Trophoblast cell (in vitro differentiated cells and primary cell): Measurements from ENCODE around the gene BCL2L11.

Experiments
- DNase-seq, 2 donors: peaks; one replicate each; pipeline ENCODE4 v3.0.0-alpha.2; 2016
- H2AFZ ChIP-seq: 2 replicates; pipeline ENCODE4 v1.6.1; 2013; ENCODE audit warnings: low read length, moderate library complexity, mild to moderate bottlenecking; ENCODE audit not compliant: insufficient read depth, poor library complexity
- H2AK5ac ChIP-seq: 2 replicates; pipeline ENCODE4 v1.6.1; 2013; ENCODE audit warnings: mild to moderate bottlenecking, low read length
- H2BK120ac ChIP-seq: 2 replicates; pipeline ENCODE4 v1.6.1; 2013; ENCODE audit warnings: low read length, mild to moderate bottlenecking, moderate library complexity; ENCODE audit not compliant: insufficient read depth, poor library complexity
- H2BK12ac ChIP-seq: 2 replicates; pipeline ENCODE4 v1.6.1; 2013; ENCODE audit warnings: mild to moderate bottlenecking, low read length, moderate library complexity
- H2BK5ac ChIP-seq: 2 replicates; pipeline ENCODE4 v1.6.1; 2013; ENCODE audit warnings: low read length, low read depth, moderate library complexity, mild to moderate bottlenecking; ENCODE audit not compliant: poor library complexity
- H3K14ac ChIP-seq: 2 replicates; pipeline ENCODE4 v1.6.1; 2013; ENCODE audit warnings: mild to moderate bottlenecking, low read length
- H3K18ac ChIP-seq: 2 replicates; pipeline ENCODE4 v1.6.1; 2013; ENCODE audit warnings: mild to moderate bottlenecking, low read length
- H3K23ac ChIP-seq: 2 replicates; pipeline ENCODE4 v1.6.1; 2013; ENCODE audit warnings: low read length
- H3K27ac ChIP-seq: 2 replicates; pipeline ENCODE4 v1.5.1; 2013; ENCODE audit warnings: low read depth, mild to moderate bottlenecking, inconsistent platforms, low read length, moderate library complexity
- H3K27me3 ChIP-seq: 2 replicates; pipeline ENCODE4 v1.6.1; 2013; ENCODE audit warnings: inconsistent platforms, mild to moderate bottlenecking, low read length, moderate library complexity; ENCODE audit not compliant: insufficient read depth
- H3K36me3 ChIP-seq, 2 experiments: 1 replicate in 1 of 2; 2 replicates in 1 of 2; pipeline ENCODE4 v1.6.1; 2013; ENCODE audit warnings: low read length in 2 of 2, mild to moderate bottlenecking in 2 of 2, moderate library complexity in 1 of 2; ENCODE audit not compliant: insufficient read depth in 2 of 2, control insufficient read depth in 1 of 2
- H3K4ac ChIP-seq: 2 replicates; pipeline ENCODE4 v1.6.1; 2013; ENCODE audit warnings: low read depth, mild to moderate bottlenecking, low read length, moderate library complexity
- H3K4me1 ChIP-seq, 2 experiments: 1 replicate in 1 of 2; 2 replicates in 1 of 2; pipeline ENCODE4 v1.6.1; 2013; ENCODE audit warnings: low read length in 2 of 2, mild to moderate bottlenecking in 2 of 2, moderate library complexity in 1 of 2; ENCODE audit not compliant: insufficient read depth in 2 of 2, control insufficient read depth in 1 of 2
- H3K4me2 ChIP-seq: 2 replicates; pipeline ENCODE4 v1.6.1; 2013; ENCODE audit warnings: inconsistent platforms, mild to moderate bottlenecking, low read length, moderate library complexity
- H3K4me3 ChIP-seq: 2 replicates; pipeline ENCODE4 v1.5.1; 2013; ENCODE audit warnings: mild to moderate bottlenecking, low read depth, low read length, inconsistent platforms
- H3K79me1 ChIP-seq: one replicate; pipeline ENCODE4 v1.6.1; 2013; ENCODE audit warnings: low read length
- H3K79me2 ChIP-seq: 2 replicates; pipeline ENCODE4 v1.6.1; 2013; ENCODE audit warnings: low read length, mild to moderate bottlenecking; ENCODE audit not compliant: control insufficient read depth, insufficient read depth, poor library complexity
- H3K9ac ChIP-seq: 2 replicates; pipeline ENCODE4 v1.6.1; 2013; ENCODE audit warnings: mild to moderate bottlenecking, low read length
- H3K9me3 ChIP-seq: 2 replicates; pipeline ENCODE4 v1.6.1; 2013; ENCODE audit warnings: low read depth, mild to moderate bottlenecking, control low read depth, inconsistent platforms, low read length; ENCODE audit not compliant: insufficient read depth
- H4K12ac ChIP-seq: 2 replicates; pipeline ENCODE4 v1.6.1; 2013; ENCODE audit warnings: low read depth, mild to moderate bottlenecking, low read length, moderate library complexity
- H4K8ac ChIP-seq: 2 replicates; pipeline ENCODE4 v1.6.1; 2013; ENCODE audit warnings: low read depth, mild to moderate bottlenecking, low read length, moderate library complexity
- H4K91ac ChIP-seq: one replicate; pipeline ENCODE4 v1.6.1; 2013; ENCODE audit warnings: low read depth, mild to moderate bottlenecking, low read length, moderate library complexity
- WGBS: extraction: QIAGEN DNeasy Blood & Tissue Kit; methylation state at CpG from one replicate; pipeline ENCODE4 v1.1.7; 2013; ENCODE audit warnings: missing lambda C conversion rate; ENCODE audit not compliant: insufficient read length, insufficient coverage; ENCODE audit errors: extremely low coverage; 5-methylcytosine and 5-hydroxymethylcytosine counted together

BCL2L11 gene

GRCh38 chr2:111216811-111217652 is 96.3 kb downstream of the BCL2L11 start:
- no peak overlapping the region for H3K18ac ChIP-seq
- no peak overlapping the region for H3K4me3 ChIP-seq
- no peak overlapping the region for H3K4ac ChIP-seq
- H3K4me2 ChIP-seq: no peak overlapping the region
- H3K9ac ChIP-seq: no peak overlapping the region
- H2BK12ac ChIP-seq: no peak overlapping the region
- no peak for DNase-seq
- no peak overlapping the region for H4K91ac ChIP-seq
- no peak overlapping the region for H2BK5ac ChIP-seq
- peaks cover 0 to 2% of the 10 kb centered on the region in 2 experiments for H3K36me3 ChIP-seq
- no peak overlapping the region for H4K12ac ChIP-seq
- no peaks in the 10 kb centered on the region for H3K27me3 ChIP-seq
- H3K4me1 ChIP-seq: peaks cover 0 to 2% of the 10 kb centered on the region in 2 experiments
- H3K79me2 ChIP-seq: no peaks in the 10 kb centered on the region
- H3K9me3 ChIP-seq: peaks cover 9% of the 10 kb centered on the region
- no peak overlapping the region for H2BK120ac ChIP-seq
- H2AK5ac ChIP-seq: no peak overlapping the region
- H3K27ac ChIP-seq: no peak overlapping the region
- no peak overlapping the region for H3K14ac ChIP-seq
- H3K79me1 ChIP-seq: no peaks in the 10 kb centered on the region
- no CpG with 5 or more reads among the region's 6 CpGs for WGBS
- no peak overlapping the region for H3K23ac ChIP-seq
- no peak overlapping the region for H2AFZ ChIP-seq
- H4K8ac ChIP-seq: no peak overlapping the region
